ENCODE results near the gene ZNF143. TPM values are rescaled to one million over a fixed set of nuclear protein-coding genes. Genes with fewer than 3 reads are reported as not detected.

Gene ZNF143
- total RNA-seq, 1 donor from 2014 or later, result 30.3 TPM

GRCh38 chr11:9490376-9490775 is 29.6 kb downstream of the ZNF143 start:
- no peaks in the 10 kb centered on the region for H3K27me3 Mint-ChIP-seq
- peaks cover 28% of the 10 kb centered on the region for H3K36me3 Mint-ChIP-seq
- no peak overlapping the region for H3K27ac Mint-ChIP-seq
- H3K4me1 Mint-ChIP-seq (ENCODE audit: unreplicated experiment), result no peaks in the 10 kb centered on the region
- no peak overlapping the region for H3K4me3 Mint-ChIP-seq
- H3K9me3 Mint-ChIP-seq, result no peaks in the 10 kb centered on the region
- no peak for TF ChIP-seq CTCF (conservative IDR thresholded peaks at IDR 0.05)
- DNase-seq (ENCODE audit: extremely low spot score, unreplicated experiment), result no peak

DNA sequence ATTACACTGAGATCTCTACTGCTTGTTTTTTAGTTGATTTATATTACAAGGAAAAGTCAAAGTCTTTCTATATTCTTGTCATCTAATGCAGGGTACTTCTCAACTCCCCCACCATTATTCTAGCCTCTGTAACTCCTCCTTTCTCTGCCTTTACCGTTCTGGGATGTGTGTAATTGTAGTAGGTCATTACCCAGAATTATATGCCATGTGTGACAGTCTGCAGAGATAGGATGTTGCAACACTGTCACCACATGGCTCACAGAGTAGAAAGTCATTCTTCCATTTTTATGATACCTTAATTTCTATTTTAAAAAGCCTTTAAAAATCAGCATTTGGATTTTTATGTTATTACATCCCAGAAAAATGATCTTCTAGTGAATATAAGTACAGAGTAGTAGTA is 32.7 kb downstream of the ZNF143 start:
- Mint-ChIP-seq H3K4me3 (no peak overlapping the region), H3K27ac (no peak overlapping the region), H3K9me3 (no peaks in the 10 kb centered on the region), H3K36me3 (peaks cover 30% of the 10 kb centered on the region), H3K27me3 (no peaks in the 10 kb centered on the region), H3K4me1 (ENCODE audit: unreplicated experiment) (no peaks in the 10 kb centered on the region)
- no peak for DNase-seq (ENCODE audit: extremely low spot score, unreplicated experiment)
- no peak for TF ChIP-seq CTCF (conservative IDR thresholded peaks at IDR 0.05)

- Mint-ChIP-seq H3K27me3 (no peaks in the 10 kb centered on the region), H3K4me3 (no peak overlapping the region), H3K4me1 (ENCODE audit: unreplicated experiment) (no peaks in the 10 kb centered on the region), H3K27ac (no peak overlapping the region), H3K9me3 (no peaks in the 10 kb centered on the region), H3K36me3 (peaks cover 30% of the 10 kb centered on the region)
- no peak for DNase-seq (ENCODE audit: extremely low spot score, unreplicated experiment)
- TF ChIP-seq CTCF (conservative IDR thresholded peaks at IDR 0.05), result no peak
Observed at GRCh38 chr11:9494316-9494715, 33.5 kb downstream of the ZNF143 start.

DNA sequence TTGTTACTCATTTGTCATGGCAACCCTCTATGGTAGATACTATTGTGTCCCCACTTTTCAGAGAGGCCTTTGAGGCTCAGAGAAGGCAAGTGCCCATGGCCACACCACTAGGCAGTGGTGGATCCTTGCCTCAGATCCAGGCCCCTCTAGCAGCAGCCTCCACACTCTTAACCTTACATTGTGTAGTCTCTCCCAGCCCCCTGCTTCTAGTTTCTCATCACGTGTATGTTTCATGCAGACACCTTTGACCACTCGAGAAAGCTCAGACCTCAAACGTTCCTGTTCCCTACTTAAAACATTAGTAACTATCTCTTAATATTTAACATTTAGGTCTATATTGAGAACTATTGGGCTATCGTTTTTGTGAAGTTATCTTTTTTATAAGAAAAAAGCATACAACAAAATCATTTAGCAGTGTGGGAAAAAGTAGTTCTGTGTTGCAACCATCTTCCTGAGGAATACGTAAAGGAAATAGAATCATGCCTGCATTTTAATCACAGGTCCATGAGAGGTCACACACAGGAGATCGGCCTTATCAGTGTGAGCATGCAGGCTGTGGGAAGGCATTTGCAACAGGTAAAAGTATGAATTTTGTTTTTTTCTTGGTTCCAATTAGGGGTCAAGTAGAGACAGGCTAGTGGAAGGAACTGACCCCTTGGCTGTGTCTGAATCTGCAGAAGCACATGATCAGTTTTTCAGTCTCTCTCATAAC is 35.1 kb downstream of the ZNF143 start:
- H3K9me3 Mint-ChIP-seq, result no peaks in the 10 kb centered on the region
- DNase-seq (ENCODE audit: extremely low spot score, unreplicated experiment), result no peak
- H3K4me3 Mint-ChIP-seq, result no peak overlapping the region
- no peaks in the 10 kb centered on the region for H3K27me3 Mint-ChIP-seq
- no peaks in the 10 kb centered on the region for H3K4me1 Mint-ChIP-seq (ENCODE audit: unreplicated experiment)
- TF ChIP-seq CTCF (conservative IDR thresholded peaks at IDR 0.05), result no peak
- peaks cover 26% of the 10 kb centered on the region for H3K36me3 Mint-ChIP-seq
- H3K27ac Mint-ChIP-seq, result no peak overlapping the region

GRCh38 chr11:9498457-9499078 is 37.8 kb downstream of the ZNF143 start:
- Mint-ChIP-seq H3K36me3 (peaks cover 31% of the 10 kb centered on the region), H3K27ac (peak overlapping the region; percentile 58)

More at GRCh38 chr11:9498457-9499078, 37.8 kb downstream of the ZNF143 start:
- no peak for TF ChIP-seq CTCF (conservative IDR thresholded peaks at IDR 0.05)
- H3K9me3 Mint-ChIP-seq, result no peaks in the 10 kb centered on the region
- no peaks in the 10 kb centered on the region for H3K4me1 Mint-ChIP-seq (ENCODE audit: unreplicated experiment)
- no peaks in the 10 kb centered on the region for H3K27me3 Mint-ChIP-seq
- no peak overlapping the region for H3K4me3 Mint-ChIP-seq
- DNase-seq (ENCODE audit: extremely low spot score, unreplicated experiment), result no peak

Measured in type B pancreatic cell (in vitro differentiated cells).